GM13977 (cell line): ENCODE data around the gene IFNLR1.

Experiments
- DNase-seq: peaks from one replicate; pipeline ENCODE4 v3.0.0; 2012; ENCODE audit warnings: low spot score
- in situ Hi-C: fragments of 300-500 bp; cut with MboI; formaldehyde crosslinking; loops from one replicate; pipeline ENCODE4 v1.12.0; 2022; ENCODE audit warnings: low sequenced_read_pairs, low pct_unique_long_range_greater_than_20kb, mixed read lengths, inconsistent platforms; ENCODE audit not compliant: unreplicated experiment
- TF ChIP-seq, protein P1 (sequence below): IDR thresholded peaks from 2 replicates; pipeline ENCODE4 v1.5.1; 2012; ENCODE audit warnings: mild to moderate bottlenecking, control low read depth; ENCODE audit not compliant: insufficient read depth; ENCODE audit errors: extremely low read depth, missing control alignments

Gene IFNLR1

DNA sequence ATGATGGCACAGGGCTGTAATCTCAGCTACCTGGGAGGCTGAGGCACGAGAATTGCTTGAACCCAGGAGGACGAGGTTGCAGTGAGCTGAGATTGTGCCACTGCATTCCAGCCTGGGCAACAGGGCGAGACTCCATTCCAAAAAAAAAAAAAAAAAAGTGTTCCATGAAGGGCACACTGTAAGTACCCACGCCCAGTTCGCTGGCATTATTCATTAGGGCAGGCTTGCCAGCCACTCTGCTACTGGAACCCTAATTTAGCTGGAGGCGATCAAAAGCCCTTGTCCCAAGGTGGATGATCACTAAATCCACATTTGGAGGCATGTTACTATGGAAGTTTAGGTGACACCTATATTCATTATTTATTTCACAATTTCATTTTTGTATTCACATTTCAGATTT lies 5.0 kb downstream of the IFNLR1 start:
- in situ Hi-C loops, result no loop called here
- DNase-seq, result no peak
- TF ChIP-seq, protein P1, sequence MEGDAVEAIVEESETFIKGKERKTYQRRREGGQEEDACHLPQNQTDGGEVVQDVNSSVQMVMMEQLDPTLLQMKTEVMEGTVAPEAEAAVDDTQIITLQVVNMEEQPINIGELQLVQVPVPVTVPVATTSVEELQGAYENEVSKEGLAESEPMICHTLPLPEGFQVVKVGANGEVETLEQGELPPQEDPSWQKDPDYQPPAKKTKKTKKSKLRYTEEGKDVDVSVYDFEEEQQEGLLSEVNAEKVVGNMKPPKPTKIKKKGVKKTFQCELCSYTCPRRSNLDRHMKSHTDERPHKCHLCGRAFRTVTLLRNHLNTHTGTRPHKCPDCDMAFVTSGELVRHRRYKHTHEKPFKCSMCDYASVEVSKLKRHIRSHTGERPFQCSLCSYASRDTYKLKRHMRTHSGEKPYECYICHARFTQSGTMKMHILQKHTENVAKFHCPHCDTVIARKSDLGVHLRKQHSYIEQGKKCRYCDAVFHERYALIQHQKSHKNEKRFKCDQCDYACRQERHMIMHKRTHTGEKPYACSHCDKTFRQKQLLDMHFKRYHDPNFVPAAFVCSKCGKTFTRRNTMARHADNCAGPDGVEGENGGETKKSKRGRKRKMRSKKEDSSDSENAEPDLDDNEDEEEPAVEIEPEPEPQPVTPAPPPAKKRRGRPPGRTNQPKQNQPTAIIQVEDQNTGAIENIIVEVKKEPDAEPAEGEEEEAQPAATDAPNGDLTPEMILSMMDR, result no peak

DNA sequence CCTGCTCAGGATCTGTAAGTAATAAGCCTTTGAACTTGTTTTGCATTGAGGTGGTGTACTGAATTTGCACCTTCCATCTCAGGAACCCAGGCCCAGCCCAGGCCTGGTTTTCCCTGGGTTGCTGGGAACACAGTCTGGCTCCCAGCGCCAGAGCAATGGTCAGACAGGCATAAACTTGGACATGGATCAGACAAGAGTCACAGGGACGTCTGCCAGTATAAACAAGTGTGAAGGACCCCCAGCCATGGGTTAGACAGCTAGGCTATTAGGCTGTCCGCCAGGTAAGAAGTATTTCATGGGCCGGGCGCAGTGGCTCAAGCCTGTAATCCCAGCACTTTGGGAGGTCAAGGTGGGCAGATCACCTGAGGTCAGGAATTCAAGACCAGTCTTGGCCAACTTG lies 5.5 kb downstream of the IFNLR1 start:
- DNase-seq, result no peak
- in situ Hi-C loops, result no loop called here
- TF ChIP-seq, protein P1, result no peak

- DNase-seq, result no peak
- TF ChIP-seq, protein P1, result no peak
- in situ Hi-C loops, result no loop called here
Observed at GRCh38 chr1:24180676-24181075, 6.4 kb downstream of the IFNLR1 start.

GRCh38 chr1:24179251-24179840 lies 7.7 kb downstream of the IFNLR1 start:
- no peak for DNase-seq
- TF ChIP-seq, protein P1, result no peak
- in situ Hi-C loops, result no loop called here

GRCh38 chr1:24178407-24178806 lies 8.7 kb downstream of the IFNLR1 start:
- in situ Hi-C loops, result no loop called here
- no peak for DNase-seq
- TF ChIP-seq, protein P1, result no peak

GRCh38 chr1:24177161-24177560 lies 9.9 kb downstream of the IFNLR1 start:
- in situ Hi-C loops, result no loop called here
- TF ChIP-seq, protein P1, result no peak
- DNase-seq, result no peak
